Endodermal cell (in vitro differentiated cells): ENCODE measurements around the gene RPL22. TPM values are rescaled to one million over a fixed set of nuclear protein-coding genes. Genes with fewer than 3 reads are reported as not detected.
A peak's percentile ranks its signal among the peaks of the same experiment; 100 is the strongest.

Experiments
- DNase-seq: peaks from one replicate; pipeline ENCODE4 v3.0.0-alpha.2; 2017
- H3K27ac ChIP-seq: 2 replicates; pipeline ENCODE4 v1.5.1; 2013; ENCODE audit warnings: mild to moderate bottlenecking, low read depth, low read length, moderate library complexity
- H3K27me3 ChIP-seq: 2 replicates; pipeline ENCODE4 v1.6.1; 2013; ENCODE audit warnings: mild to moderate bottlenecking, low read length, moderate library complexity; ENCODE audit not compliant: insufficient read depth, control insufficient read depth, poor library complexity, severe bottlenecking
- H3K36me3 ChIP-seq: 2 replicates; pipeline ENCODE4 v1.7.0; 2013; ENCODE audit warnings: mild to moderate bottlenecking, low read length, moderate library complexity; ENCODE audit not compliant: control insufficient read depth, insufficient read depth
- H3K4me1 ChIP-seq: one replicate; pipeline ENCODE4 v1.7.0; 2013; ENCODE audit warnings: low read length; ENCODE audit not compliant: control insufficient read depth, insufficient read depth
- H3K4me3 ChIP-seq: 2 replicates; pipeline ENCODE4 v1.5.1; 2013; ENCODE audit warnings: mild to moderate bottlenecking, low read length, moderate library complexity
- H3K9ac ChIP-seq: 2 replicates; pipeline ENCODE4 v1.6.1; 2013; ENCODE audit warnings: mild to moderate bottlenecking, low read length, moderate library complexity; ENCODE audit not compliant: poor library complexity, severe bottlenecking; ENCODE audit errors: extremely low read depth
- H3K9me3 ChIP-seq: 2 replicates; pipeline ENCODE4 v1.6.1; 2013; ENCODE audit warnings: mild to moderate bottlenecking, low read length, moderate library complexity; ENCODE audit not compliant: control insufficient read depth
- H3K27ac Mint-ChIP-seq: 2 replicates; pipeline ENCODE4 v1.8.0; 2020; ENCODE audit warnings: mixed read lengths
- H3K27me3 Mint-ChIP-seq: 2 replicates; pipeline ENCODE4 v1.8.0; 2021; ENCODE audit warnings: mild to moderate bottlenecking, mixed read lengths; ENCODE audit not compliant: insufficient read depth
- H3K36me3 Mint-ChIP-seq: 2 replicates; pipeline ENCODE4 v1.8.0; 2020; ENCODE audit warnings: low read depth, mixed read lengths
- H3K4me1 Mint-ChIP-seq: 2 replicates; pipeline ENCODE4 v1.8.0; 2020; ENCODE audit warnings: mixed read lengths
- H3K4me3 Mint-ChIP-seq: 2 replicates; pipeline ENCODE4 v1.8.0; 2020; ENCODE audit warnings: mild to moderate bottlenecking, moderate library complexity, mixed read lengths
- H3K9me3 Mint-ChIP-seq: 2 replicates; pipeline ENCODE4 v1.8.0; 2020; ENCODE audit warnings: mild to moderate bottlenecking, mixed read lengths
- CTCF ChIP-seq: fragments of 200-600 bp; sonication (generic); conservative IDR thresholded peaks from 2 replicates; pipeline ENCODE4 v1.5.0; 2021; ENCODE audit warnings: antibody characterized with exemption, mild to moderate bottlenecking
- WGBS, 2 experiments: methylation state at CpG; one replicate each; pipeline versions ENCODE4 v1.1.5 to v1.1.7; 2013; ENCODE audit warnings: missing lambda C conversion rate in 2 of 2, mixed read lengths in 1 of 2; ENCODE audit not compliant: insufficient coverage in 1 of 2, insufficient read length in 1 of 2; 5-methylcytosine and 5-hydroxymethylcytosine counted together
- total RNA-seq, 2 donors: library from RNA; stranded (reverse); fragmentation: NEBNext Ultra II Directional in 1 of 2; extraction: Animal tissue kit (Norgen Biotek cat#: 25700) in 1 of 2; gene quantifications; 2 replicates in 1 of 2; 3 replicates in 1 of 2; pipeline ENCODE4 v1.2.1, GENCODE V29; 2021

The RPL22 gene
- total RNA-seq, 2 donors from 2014 or later, result 409 to 481 TPM

- no peak overlapping the region for H3K27ac Mint-ChIP-seq
- TF ChIP-seq CTCF, result no peak
- no peak overlapping the region for H3K4me3 Mint-ChIP-seq
- no peaks in the 10 kb centered on the region for H3K9me3 Mint-ChIP-seq
- H3K27me3 Mint-ChIP-seq, result peaks cover 27% of the 10 kb centered on the region
- H3K36me3 Mint-ChIP-seq, result no peaks in the 10 kb centered on the region
- Histone ChIP-seq H3K9ac (no peak overlapping the region), H3K27ac (no peak overlapping the region), H3K9me3 (no peaks in the 10 kb centered on the region), H3K27me3 (peaks cover 27% of the 10 kb centered on the region), H3K36me3 (no peaks in the 10 kb centered on the region), H3K4me3 (no peak overlapping the region), H3K4me1 (no peaks in the 10 kb centered on the region)
- peaks cover 1% of the 10 kb centered on the region for H3K4me1 Mint-ChIP-seq
- 90 to 92% methylated on average over 12 to 24 of the region's 24 CpGs for WGBS, 2 experiments
- DNase-seq, result no peak
Observed at GRCh38 chr1:6145864-6146410, 53.5 kb downstream of the RPL22 start.

- H3K9me3 Mint-ChIP-seq, result no peaks in the 10 kb centered on the region
- no peak for DNase-seq
- H3K27ac ChIP-seq, result no peak overlapping the region
- peaks cover 27% of the 10 kb centered on the region for H3K27me3 Mint-ChIP-seq
- H3K4me3 ChIP-seq, result no peak overlapping the region
- H3K4me3 Mint-ChIP-seq, result no peak overlapping the region
- no peaks in the 10 kb centered on the region for H3K4me1 ChIP-seq
- H3K9ac ChIP-seq, result no peak overlapping the region
- 88 to 100% methylated on average over 1 to 2 of the region's 2 CpGs for WGBS, 2 experiments
- H3K27ac Mint-ChIP-seq, result no peak overlapping the region
- no peak for TF ChIP-seq CTCF
- peaks cover 27% of the 10 kb centered on the region for H3K27me3 ChIP-seq
- peaks cover 1% of the 10 kb centered on the region for H3K4me1 Mint-ChIP-seq
- no peaks in the 10 kb centered on the region for H3K9me3 ChIP-seq
- H3K36me3 Mint-ChIP-seq, result no peaks in the 10 kb centered on the region
- no peaks in the 10 kb centered on the region for H3K36me3 ChIP-seq
Observed at GRCh38 chr1:6145396-6145750, 54.0 kb downstream of the RPL22 start.

- 69 to 81% methylated on average over 13 to 16 of the region's 16 CpGs for WGBS, 2 experiments
- no peaks in the 10 kb centered on the region for H3K9me3 Mint-ChIP-seq
- DNase-seq, result peak; percentile 63
Observed at GRCh38 chr1:6144647-6145395, 54.6 kb downstream of the RPL22 start.

More at GRCh38 chr1:6144647-6145395, 54.6 kb downstream of the RPL22 start:
- Histone ChIP-seq H3K36me3 (no peaks in the 10 kb centered on the region), H3K27me3 (peaks cover 27% of the 10 kb centered on the region), H3K9ac (no peak overlapping the region), H3K9me3 (no peaks in the 10 kb centered on the region), H3K4me1 (no peaks in the 10 kb centered on the region), H3K27ac (no peak overlapping the region), H3K4me3 (no peak overlapping the region)
- peaks cover 27% of the 10 kb centered on the region for H3K27me3 Mint-ChIP-seq
- TF ChIP-seq CTCF, result no peak
- peaks cover 1% of the 10 kb centered on the region for H3K4me1 Mint-ChIP-seq
- no peak overlapping the region for H3K27ac Mint-ChIP-seq
- no peaks in the 10 kb centered on the region for H3K36me3 Mint-ChIP-seq
- no peak overlapping the region for H3K4me3 Mint-ChIP-seq
